GM19468 (cell line): ENCODE data around the gene USP47.

Experiments
- ATAC-seq: cut with Tn5 transposase; IDR thresholded peaks from one replicate; pipeline ENCODE4 v1.9.1; 2021; ENCODE audit warnings: mild to moderate bottlenecking, moderate library complexity, moderate number of reproducible peaks; ENCODE audit not compliant: unreplicated experiment; ENCODE audit errors: extremely low read depth

Gene USP47

GRCh38 chr11:11864332-11864731 lies 22.6 kb downstream of the USP47 start:
- ATAC-seq = no peak

GRCh38 chr11:11864803-11865202 lies 23.0 kb downstream of the USP47 start:
- no peak for ATAC-seq

DNA sequence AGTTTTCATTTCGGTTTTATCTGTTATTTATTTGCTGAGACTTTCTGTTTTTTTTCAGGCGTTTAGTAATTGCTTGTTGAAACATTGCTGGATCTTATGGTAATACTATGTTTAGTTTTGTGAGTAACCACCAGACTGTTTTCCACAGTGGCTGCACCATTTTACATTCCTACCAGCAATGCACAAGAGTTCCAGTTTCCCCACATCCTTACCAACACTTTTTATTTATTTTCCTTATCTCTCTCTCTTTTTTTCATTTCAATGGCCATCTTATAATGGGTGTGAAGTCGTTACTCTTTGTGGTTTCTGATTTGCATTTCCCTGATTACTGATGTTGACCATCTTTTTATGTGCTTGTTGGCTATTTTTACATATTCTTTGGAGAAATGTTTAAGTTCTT lies 23.7 kb downstream of the USP47 start:
- ATAC-seq = no peak

GRCh38 chr11:11866203-11866602 lies 24.4 kb downstream of the USP47 start:
- no peak for ATAC-seq

GRCh38 chr11:11867720-11868119 lies 25.9 kb downstream of the USP47 start:
- no peak for ATAC-seq

DNA sequence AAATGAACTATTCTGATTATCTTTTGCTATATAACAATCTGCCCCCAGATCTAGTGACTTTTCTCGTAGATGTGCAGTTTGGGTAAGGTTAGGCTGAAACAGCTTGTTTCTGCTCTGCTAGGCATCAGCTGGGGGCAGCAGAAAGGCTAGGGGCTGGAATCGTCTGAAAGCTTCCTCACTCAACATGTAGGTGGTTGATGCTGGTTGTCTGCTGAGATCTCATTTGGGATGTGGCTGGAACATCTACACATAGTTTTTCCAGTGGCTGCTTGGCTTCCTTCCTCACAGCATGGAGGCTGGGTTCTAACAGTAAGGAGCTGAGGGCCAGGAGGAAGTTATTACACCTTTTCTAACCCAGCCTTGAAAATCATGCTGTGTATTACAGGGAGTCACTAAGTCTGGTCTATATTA lies 30.2 kb downstream of the USP47 start:
- ATAC-seq = no peak

GRCh38 chr11:11876458-11876857 lies 34.7 kb downstream of the USP47 start:
- ATAC-seq = no peak

DNA sequence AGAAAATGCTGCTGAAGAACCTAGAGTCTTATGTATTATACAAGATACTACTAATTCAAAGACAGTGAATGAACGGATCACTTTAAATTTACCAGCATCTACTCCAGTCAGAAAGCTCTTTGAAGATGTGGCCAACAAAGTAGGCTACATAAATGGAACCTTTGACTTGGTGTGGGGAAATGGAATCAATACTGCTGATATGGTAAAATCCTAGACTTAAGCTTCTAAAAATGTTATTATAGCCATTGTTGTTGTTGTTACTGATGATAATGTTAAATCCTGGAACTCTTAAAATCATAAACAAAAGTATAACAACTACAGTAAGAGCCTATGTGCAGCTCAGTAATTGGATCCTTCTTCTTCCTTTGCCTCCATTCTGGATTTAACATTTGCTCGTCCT lies 38.4 kb downstream of the USP47 start:
- no peak for ATAC-seq

GRCh38 chr11:11882539-11882938 lies 40.8 kb downstream of the USP47 start:
- ATAC-seq = no peak

- ATAC-seq = no peak
Observed at GRCh38 chr11:11884351-11884750, 42.6 kb downstream of the USP47 start.

DNA sequence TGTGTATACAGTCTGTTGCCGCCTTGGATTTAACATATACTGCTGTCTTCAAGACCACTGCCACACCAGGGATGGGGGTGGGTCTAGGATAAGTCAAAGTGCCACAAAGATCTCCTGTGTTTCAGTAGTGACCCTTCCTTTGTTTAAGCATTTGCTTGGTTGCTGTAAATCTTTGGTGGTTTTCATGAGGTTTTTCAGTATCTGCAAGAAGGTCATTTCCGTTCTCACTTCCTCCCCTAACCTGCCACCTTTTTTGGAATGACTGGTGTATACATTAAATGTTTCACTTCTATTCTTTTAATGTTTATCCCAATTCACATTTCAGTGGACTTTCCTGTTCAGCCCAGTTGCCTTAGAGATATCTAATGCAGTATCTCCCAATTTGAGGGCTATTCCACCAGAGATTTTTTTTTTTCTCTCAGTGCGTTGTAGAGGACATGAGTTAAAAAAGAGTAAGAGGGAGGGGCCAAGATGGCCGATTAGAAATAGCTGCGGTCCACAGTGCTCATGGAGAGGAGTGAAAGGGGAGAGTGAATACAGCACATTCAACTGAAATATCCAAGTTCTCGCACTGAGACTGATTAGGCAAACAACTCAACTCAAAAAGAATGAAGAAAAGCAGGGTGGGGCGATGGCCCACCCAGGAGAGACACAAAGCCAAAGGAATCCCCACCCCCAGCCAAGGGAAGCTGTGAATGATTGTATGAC lies 43.2 kb downstream of the USP47 start:
- ATAC-seq = peak; percentile 80

- no peak for ATAC-seq
Observed at GRCh38 chr11:11894486-11894885, 52.7 kb downstream of the USP47 start.

GRCh38 chr11:11895672-11896071 lies 53.9 kb downstream of the USP47 start:
- ATAC-seq = no peak

GRCh38 chr11:11898648-11899047 lies 56.9 kb downstream of the USP47 start:
- no peak for ATAC-seq

GRCh38 chr11:11899401-11899800 lies 57.6 kb downstream of the USP47 start:
- ATAC-seq = no peak

DNA sequence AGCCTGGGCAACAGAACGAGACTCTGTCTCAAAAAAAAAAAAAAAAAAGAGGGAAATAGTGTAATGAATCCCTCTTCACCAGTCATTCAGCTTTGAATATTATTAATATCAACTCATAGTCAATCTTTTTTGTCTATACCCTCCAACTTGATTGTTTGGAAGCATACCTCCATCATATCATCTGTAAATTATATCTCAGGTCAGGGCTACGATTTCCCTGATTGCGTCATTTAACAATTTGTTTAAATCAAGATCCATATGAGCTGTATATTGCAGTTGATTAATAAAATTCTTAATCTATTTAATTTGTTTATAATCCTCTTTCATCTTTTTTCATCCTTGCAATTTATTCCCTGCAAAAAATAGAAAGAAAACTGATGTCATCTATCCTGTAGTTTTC lies 60.2 kb downstream of the USP47 start:
- ATAC-seq = no peak

GRCh38 chr11:11909727-11910126 lies 68.0 kb downstream of the USP47 start:
- no peak for ATAC-seq

DNA sequence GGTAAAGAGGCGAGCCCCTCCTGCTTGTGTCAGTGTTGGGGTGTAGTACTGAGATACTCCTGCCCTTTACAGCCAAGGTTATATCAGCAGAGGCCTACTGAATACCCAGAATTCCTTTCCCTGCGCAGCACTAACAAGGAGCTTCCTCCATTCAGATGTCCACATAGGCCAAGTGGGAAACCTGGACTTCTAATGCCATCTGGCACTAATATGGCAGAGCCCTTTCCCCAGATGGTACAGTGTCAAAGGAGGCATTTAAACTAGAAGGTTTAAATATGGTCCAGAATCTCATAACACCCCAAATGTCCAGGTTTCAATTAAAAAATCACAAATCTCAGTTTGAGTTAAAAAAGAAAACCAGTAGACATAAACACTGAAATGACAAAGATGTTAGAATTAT lies 68.8 kb downstream of the USP47 start:
- no peak for ATAC-seq

DNA sequence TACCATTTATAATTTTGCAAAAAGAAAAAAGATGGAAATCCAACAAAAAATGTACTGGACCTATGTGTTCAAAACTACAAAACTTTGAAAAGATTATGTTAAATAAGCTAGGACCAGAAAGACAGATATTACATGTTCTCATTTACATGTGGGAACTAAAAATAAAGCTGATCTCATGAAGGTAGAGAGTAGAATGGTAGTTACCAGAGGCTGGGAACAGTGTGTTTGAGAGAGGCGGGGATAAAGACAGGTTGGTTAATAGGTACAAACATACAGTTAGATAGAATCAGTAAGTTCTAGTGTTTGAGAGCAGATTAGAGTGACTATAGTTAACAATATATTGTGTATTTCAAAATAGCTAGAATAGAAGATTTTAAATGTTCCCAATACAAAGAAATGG lies 71.6 kb downstream of the USP47 start:
- no peak for ATAC-seq

GRCh38 chr11:11915625-11916024 lies 73.9 kb downstream of the USP47 start:
- ATAC-seq = no peak

DNA sequence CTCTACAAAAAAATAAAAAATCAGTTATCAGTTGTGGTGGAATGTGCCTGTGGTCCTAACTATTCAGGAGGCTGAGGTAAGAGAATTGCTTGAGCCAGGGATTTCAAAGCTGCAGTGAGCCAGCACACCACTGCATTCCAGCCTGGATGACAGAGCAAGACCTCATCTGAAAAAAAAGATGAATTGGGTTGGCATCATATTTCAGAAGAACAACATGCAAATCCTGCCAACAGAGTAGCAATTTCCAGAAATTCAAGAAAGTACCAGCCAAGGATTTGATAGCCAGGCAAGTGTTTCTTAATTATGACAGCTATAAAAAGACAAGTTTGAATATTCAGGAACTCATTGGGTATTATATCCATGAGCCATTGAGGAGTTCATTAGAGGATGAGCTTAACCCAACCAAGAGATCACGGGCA lies 75.2 kb downstream of the USP47 start:
- ATAC-seq = no peak

- ATAC-seq = no peak
Observed at GRCh38 chr11:11923828-11924227, 82.1 kb downstream of the USP47 start.

DNA sequence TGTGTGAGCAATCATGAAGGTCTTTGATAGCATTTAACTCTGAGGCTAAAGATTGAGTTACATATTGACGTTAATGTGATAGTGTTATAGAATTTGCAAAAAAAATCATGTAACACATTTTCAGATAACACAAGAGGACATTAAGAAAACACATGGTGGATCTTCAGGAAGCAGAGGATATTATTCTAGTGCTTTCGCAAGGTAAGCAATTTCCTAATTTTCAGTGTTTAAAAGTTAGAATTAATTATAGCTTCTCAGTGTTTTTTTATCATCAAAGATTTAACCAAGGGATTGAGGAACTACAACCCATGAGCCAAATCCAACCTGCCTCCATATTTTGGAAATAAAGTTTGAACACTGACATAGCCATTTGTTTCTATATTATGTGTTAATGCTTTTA lies 88.1 kb downstream of the USP47 start:
- no peak for ATAC-seq
